H1 (cell line): ENCODE results near the gene RPS18.
"Not testable (repeated sequence)": the region's sequence is repeated elsewhere in the genome, so short reads cannot be mapped to it uniquely, and the experiment has no call there.

ENCODE experiments used
- CBX8 ChIP-seq: fragments of 300-800, 300-1000 bp; sonication (generic); IDR thresholded peaks from 2 replicates; pipeline ENCODE4 v1.7.1; 2016; ENCODE audit warnings: low read depth, low read length, borderline replicate concordance
- CHD2 ChIP-seq: IDR thresholded peaks from 2 replicates; pipeline ENCODE4 v1.6.1; 2012; ENCODE audit warnings: low read length, improper control_type of control experiment
- CREB1 ChIP-seq: IDR thresholded peaks from 2 replicates; pipeline ENCODE4 v1.6.1; 2012; ENCODE audit warnings: inconsistent platforms
- CTCF ChIP-seq, 3 experiments: IDR thresholded peaks; 1 replicate in 2 of 3; 2 replicates in 1 of 3; pipeline versions ENCODE4 v1.5.1 to v1.6.1; 2011; ENCODE audit warnings: low read length in 3 of 3, mild to moderate bottlenecking in 3 of 3, inconsistent platforms in 2 of 3, low read depth in 1 of 3, moderate library complexity in 1 of 3; ENCODE audit not compliant: insufficient read depth in 1 of 3; ENCODE audit errors: control extremely low read depth in 1 of 3
- EP300 ChIP-seq, 2 experiments: IDR thresholded peaks; 1 replicate in 1 of 2; 2 replicates in 1 of 2; pipeline ENCODE4 v1.6.1; 2011 to 2012; ENCODE audit warnings: low read depth in 2 of 2, low read length in 2 of 2, mild to moderate bottlenecking in 2 of 2, borderline replicate concordance in 1 of 2, inconsistent platforms in 1 of 2, moderate library complexity in 1 of 2
- POLR2A ChIP-seq, 2 experiments: IDR thresholded peaks; 1 replicate in 1 of 2; 2 replicates in 1 of 2; pipeline ENCODE4 v1.6.1; 2011; ENCODE audit warnings: low read depth in 2 of 2, low read length in 2 of 2, mild to moderate bottlenecking in 2 of 2; ENCODE audit errors: control extremely low read depth in 1 of 2
- YY1 ChIP-seq: IDR thresholded peaks from 2 replicates; pipeline ENCODE4 v1.6.1; 2011; ENCODE audit warnings: low read depth, mild to moderate bottlenecking, low read length
- ZNF274 ChIP-seq: IDR thresholded peaks from 2 replicates; pipeline ENCODE4 v1.7.0; 2012; ENCODE audit warnings: low read length, borderline replicate concordance; ENCODE audit errors: extremely low read depth
- TF ChIP-seq, protein P1 (sequence below): IDR thresholded peaks from 2 replicates; pipeline ENCODE4 v1.6.1; 2012; ENCODE audit warnings: inconsistent platforms

GRCh38 chr6:33275795-33276580 is 4.1 kb downstream of the RPS18 start:
- not testable (repeated sequence) for TF ChIP-seq EP300 (IDR thresholded peaks at IDR 0.05; ENCODE audit: borderline replicate concordance in 1 of 2, low read depth in 2 of 2, low read length in 2 of 2); CTCF (IDR thresholded peaks at IDR 0.05; ENCODE audit: control extremely low read depth in 1 of 3, insufficient read depth in 1 of 3, low read depth in 1 of 3, low read length in 3 of 3); CBX8; YY1; ZNF274; CREB1; CHD2
- TF ChIP-seq POLR2A (IDR thresholded peaks at IDR 0.05; ENCODE audit: control extremely low read depth in 1 of 2, low read depth in 2 of 2, low read length in 2 of 2), result peak in 1 of 2 experiments; percentile 71; a peak in 2 of 3 replicates
- TF ChIP-seq, protein P1, sequence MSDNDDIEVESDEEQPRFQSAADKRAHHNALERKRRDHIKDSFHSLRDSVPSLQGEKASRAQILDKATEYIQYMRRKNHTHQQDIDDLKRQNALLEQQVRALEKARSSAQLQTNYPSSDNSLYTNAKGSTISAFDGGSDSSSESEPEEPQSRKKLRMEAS, result not testable (repeated sequence)
